Fibroblast of skin of back (primary cell): ENCODE measurements around the gene RSRP1. TPM values are rescaled to one million over a fixed set of nuclear protein-coding genes. Genes with fewer than 3 reads are reported as not detected.
"Not testable (repeated sequence)": the region's sequence is repeated elsewhere in the genome, so short reads cannot be mapped to it uniquely, and the experiment has no call there.

Experiments used
- DNase-seq: peaks from one replicate; pipeline ENCODE4 v3.0.0-alpha.2; 2013
- polyA plus RNA-seq, 2 experiments: library from polyadenylated mRNA; unstranded; fragments of 120-200 nt; gene quantifications; one replicate each; pipeline ENCODE4 v1.2.1, GENCODE V29; 2013; ENCODE audit not compliant: insufficient read length in 2 of 2

RSRP1 gene, protein sequence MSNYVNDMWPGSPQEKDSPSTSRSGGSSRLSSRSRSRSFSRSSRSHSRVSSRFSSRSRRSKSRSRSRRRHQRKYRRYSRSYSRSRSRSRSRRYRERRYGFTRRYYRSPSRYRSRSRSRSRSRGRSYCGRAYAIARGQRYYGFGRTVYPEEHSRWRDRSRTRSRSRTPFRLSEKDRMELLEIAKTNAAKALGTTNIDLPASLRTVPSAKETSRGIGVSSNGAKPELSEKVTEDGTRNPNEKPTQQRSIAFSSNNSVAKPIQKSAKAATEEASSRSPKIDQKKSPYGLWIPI
- 31.8 TPM for polyA plus RNA-seq (2013, experiment 1 of 2; ENCODE audit: insufficient read length)
- 50.0 TPM for polyA plus RNA-seq (2013, experiment 2 of 2; ENCODE audit: insufficient read length)

DNA sequence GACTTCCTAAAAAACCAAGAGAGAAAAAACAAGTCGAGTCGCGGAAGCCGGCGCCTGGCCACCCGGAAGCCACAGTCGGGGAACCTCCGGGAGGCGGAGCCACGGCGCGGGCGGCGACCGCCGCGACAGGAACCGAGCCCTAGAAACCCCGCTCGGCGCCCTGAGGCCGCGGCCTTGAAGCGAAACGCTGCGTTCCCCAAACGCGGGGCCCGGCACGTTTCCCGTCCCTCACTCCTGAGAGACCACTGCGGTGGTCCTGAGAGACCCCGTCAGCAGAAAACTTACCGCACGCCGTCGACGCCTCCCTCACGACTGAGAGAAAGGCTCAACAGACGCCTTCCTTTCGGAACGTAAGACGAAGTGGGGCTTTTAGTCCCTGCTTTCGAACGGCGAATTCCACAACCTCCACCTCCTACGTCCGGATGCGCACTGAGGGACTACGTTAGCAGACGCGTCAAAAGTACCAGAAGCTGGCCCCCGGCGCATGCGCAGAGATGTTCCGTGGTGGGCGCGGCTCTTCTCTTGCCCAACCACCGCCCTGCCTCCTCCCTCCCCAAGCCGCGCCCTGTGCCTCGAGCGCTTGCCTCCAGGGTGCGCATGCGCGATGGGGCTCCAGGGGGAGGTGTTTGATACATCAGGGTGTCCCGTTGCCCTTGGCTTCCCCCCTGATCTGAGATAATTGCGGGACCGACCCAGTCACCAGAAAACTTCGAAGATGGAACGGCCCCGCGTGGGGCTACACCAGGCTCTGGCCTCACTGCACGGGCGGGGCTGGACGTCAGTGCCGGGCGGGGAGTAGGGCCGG lies at the start of gene RSRP1:
Gene RSRP1 (minus strand): TSS at position 431 of the 805 bp plus-strand sequence. CDS start 491 bp downstream, outside the sequence.
- DNase-seq = peak; percentile 98

GRCh38 chr1:25296501-25296900 lies 49.2 kb upstream of the RSRP1 start:
- DNase-seq = not testable (repeated sequence)

DNA sequence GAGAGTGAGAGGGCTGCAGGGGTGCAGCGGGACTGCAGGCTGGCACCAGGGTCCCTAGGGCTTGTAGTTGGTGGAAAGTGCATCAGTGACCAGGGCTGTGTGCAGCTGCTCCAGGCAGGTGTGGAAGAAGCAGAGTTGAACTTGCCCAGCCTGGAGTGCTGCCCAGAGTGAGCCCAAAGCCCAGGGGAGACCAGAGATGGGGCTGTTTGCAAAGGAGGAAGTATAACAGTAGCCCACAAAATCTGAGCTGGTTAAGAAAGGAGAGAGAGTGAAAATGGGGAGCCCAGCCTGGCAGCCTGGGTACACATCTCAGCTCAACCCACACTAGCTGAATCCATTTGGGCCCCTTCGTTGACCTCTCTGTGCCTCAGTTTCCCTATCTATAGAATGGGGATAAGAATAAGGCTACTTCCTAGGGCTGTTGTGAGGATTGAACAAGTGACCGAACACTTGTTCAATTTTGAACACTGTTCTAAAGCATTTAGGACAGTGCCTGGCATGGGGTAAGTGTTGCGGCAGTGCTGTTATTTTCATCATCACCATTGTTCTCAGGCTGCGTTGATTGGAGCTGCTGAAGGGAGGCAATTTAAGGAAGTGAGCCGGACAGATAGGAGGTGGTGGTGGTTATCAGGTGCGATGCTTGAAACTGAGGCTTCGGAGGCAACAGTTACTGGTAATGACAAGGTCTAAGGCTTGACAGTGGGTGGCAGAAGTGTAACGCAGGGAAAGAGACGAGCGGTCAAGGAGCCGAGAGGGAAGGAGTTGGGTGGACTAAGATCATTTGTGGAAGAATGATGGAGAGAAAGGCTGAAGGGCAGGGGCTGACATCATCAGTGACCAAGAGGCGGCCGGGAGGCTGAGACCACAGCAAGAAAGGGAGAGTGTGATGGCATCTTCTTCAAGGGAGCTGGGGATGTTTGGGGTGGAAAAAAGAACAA lies 47.9 kb upstream of the RSRP1 start:
- not testable (repeated sequence) for DNase-seq

DNA sequence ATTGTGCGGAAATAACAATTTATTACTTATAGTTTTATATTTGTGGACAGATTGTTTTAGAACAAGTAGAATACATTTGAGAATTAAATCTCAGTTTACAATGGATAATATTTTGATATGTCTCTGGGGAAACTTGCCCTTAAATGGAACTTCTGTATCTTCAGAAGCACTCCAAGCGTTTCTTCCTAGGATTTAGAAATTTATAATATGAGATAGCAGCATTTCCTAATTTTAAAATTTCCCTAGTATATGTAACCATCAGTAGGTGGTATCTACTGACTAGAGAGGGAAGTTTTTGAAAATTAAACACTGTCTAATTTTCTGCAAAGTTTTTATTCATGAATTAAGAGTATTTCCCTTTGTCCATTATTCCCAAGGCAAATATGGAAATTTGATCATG lies 46.2 kb upstream of the RSRP1 start:
- not testable (repeated sequence) for DNase-seq

DNA sequence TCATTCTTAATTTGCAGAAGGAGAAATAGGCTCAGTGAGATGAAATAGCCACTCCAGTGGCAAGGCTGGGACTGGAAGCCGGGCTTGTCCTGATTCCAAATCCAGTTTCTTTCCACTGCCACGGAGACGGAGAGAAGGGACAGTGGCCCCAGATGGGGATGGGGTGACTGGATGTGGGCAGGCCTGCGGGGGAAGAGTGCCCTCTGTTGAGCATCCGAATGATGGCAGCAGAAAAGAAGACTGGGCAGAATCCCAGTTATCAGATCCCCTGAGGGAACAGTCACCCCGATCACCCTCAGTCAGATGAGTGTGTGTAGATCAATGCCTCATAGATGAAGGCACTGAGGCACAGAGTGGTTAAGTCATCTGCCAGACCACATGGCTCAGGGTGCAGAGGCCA lies 42.8 kb upstream of the RSRP1 start:
- DNase-seq = not testable (repeated sequence)

GRCh38 chr1:25288573-25289101 lies 41.4 kb upstream of the RSRP1 start:
- DNase-seq = not testable (repeated sequence)

- not testable (repeated sequence) for DNase-seq
These were observed 39.9 kb upstream of the RSRP1 start for GRCh38 chr1:25287164-25287563.

DNA sequence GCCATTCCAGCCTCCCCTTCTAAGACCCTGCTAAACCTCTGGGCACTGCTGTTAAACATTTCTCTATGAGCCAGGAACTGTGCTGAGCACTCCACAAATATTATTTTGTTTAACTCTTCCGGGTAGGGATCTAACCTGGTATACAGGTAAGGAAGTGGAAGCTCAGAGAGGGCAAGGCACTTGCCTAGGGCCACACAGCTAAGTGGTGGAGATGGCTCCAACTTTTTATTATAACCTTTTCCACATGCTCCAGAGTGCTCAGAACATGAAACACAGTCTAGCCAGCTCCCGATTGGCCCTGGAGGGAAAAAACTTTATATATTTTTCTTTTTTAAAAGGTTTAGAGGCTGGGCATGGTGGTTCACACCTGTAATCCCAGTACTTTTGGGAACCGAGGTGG lies 38.6 kb upstream of the RSRP1 start:
- not testable (repeated sequence) for DNase-seq

GRCh38 chr1:25279693-25280111 lies 32.4 kb upstream of the RSRP1 start:
- not testable (repeated sequence) for DNase-seq

DNA sequence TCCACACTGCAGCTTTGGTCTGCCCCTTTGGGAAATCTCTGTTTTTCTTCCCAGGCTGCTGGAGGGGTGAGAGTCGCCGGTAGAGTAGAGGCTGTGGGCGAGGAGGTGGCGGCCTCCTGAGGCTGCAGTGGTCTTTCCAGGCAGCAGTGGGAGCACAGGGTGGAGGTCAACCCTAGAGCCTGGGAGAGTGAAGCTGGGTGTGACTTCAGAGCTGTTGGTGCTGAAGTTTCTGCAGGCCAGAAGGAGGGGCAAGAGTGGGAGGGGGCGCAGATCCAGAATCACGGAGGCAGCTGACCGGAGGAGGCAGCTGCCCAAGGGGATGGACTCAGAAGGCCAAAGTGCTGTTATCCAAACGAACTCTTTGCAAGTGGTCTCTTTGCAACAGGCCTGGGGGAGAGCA lies 31.5 kb upstream of the RSRP1 start:
- DNase-seq = not testable (repeated sequence)

GRCh38 chr1:25278358-25278757 lies 31.1 kb upstream of the RSRP1 start:
- DNase-seq = not testable (repeated sequence)

GRCh38 chr1:25277295-25277694 lies 30.0 kb upstream of the RSRP1 start:
- DNase-seq = not testable (repeated sequence)

- not testable (repeated sequence) for DNase-seq
These were observed 28.4 kb upstream of the RSRP1 start for GRCh38 chr1:25275648-25276047.

DNA sequence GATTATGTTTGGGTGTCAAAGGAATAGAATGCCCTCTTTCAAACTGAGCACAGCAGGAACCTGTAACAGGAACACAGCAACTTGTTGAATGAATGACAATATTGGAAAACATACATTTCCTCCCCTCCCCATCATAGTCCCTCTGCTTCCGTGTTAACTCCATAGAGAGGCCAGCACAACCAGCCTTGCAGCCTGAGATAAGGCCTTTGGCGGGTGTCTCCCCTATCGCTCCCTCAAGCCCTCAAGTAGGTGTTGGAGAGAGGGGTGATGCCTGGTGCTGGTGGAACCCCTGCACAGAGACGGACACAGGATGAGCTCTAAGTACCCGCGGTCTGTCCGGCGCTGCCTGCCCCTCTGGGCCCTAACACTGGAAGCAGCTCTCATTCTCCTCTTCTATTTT lies 25.0 kb upstream of the RSRP1 start, which contains the start of gene RHD:
Gene RHD (plus strand): TSS at position 272 of the 400 bp plus-strand sequence. CDS start 39 bp downstream, at position 311.
- not testable (repeated sequence) for DNase-seq

DNA sequence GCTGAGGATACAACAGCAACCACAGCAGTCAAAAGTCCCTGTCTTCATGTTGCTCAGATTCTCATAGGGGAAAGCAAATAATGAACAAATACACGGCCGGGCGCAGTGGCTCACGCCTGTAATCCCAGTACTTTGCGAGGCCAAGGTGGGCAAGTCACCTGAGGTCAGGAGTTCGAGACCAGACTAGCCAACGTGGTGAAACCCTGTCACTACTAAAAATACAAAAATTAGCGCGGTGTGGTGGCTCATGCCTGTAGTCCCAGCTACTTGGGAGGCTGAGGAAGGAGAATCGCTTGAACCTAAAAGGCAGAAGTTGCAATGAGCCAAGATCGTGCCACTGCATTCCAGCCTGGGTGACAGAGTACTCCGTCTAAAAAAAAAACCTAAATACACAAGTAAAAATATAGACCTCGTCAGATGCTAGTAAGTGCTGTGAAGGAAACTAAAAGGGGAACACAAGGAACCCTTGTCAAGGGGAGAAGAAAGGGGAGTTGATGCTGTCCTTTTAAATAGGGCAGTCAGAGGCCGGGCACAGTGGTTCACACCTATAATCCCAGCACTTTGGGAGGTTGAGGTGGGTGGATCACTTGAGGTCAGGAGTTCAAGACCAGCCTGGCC lies 21.0 kb upstream of the RSRP1 start:
- not testable (repeated sequence) for DNase-seq

- not testable (repeated sequence) for DNase-seq
These were observed 20.3 kb upstream of the RSRP1 start for GRCh38 chr1:25267288-25268142.

- not testable (repeated sequence) for DNase-seq
These were observed 19.5 kb upstream of the RSRP1 start for GRCh38 chr1:25266554-25267287.

- DNase-seq = not testable (repeated sequence)
These were observed 13.1 kb upstream of the RSRP1 start for GRCh38 chr1:25260336-25260735.

- DNase-seq = peak; percentile 54
These were observed 12.6 kb upstream of the RSRP1 start for GRCh38 chr1:25259813-25260212.

- DNase-seq = peak; percentile 56
These were observed 9.9 kb upstream of the RSRP1 start for GRCh38 chr1:25257196-25257595.
